H1 (cell line): Measurements from ENCODE around the gene OR1M1. TPM values are rescaled to one million over a fixed set of nuclear protein-coding genes. Genes with fewer than 3 reads are reported as not detected.
"Not testable (repeated sequence)": the region's sequence is repeated elsewhere in the genome, so short reads cannot be mapped to it uniquely, and the experiment has no call there.

Experiments
- CTCF ChIA-PET: fragments of 300-600 bp; sonication (Branson Sonifier 250); formaldehyde crosslinking; loops from one replicate; lab custom pipeline; 2021; ENCODE audit not compliant: partially characterized antibody; lab: Charles Lee
- POLR2A ChIA-PET: fragments of 300-600 bp; sonication (Branson Sonifier 250); formaldehyde crosslinking; loops from one replicate; lab custom pipeline; 2021; ENCODE audit warnings: inconsistent platforms; ENCODE audit not compliant: partially characterized antibody; lab: Charles Lee
- DNase-seq, 2 experiments: peaks; one replicate each; pipeline versions ENCODE4 v3.0.0 to v3.0.0-alpha.2; 2010 to 2022; ENCODE audit warnings: low spot score in 2 of 2, low read depth in 1 of 2, mixed read lengths in 1 of 2
- FAIRE-seq: peaks from 2 replicates; lab custom pipeline; 2011; peaks lifted over from hg19 to GRCh38; lab: Jason Lieb, UNC
- H2AFZ ChIP-seq: 2 replicates; pipeline ENCODE4 v1.8.1; 2012; ENCODE audit warnings: low read length, inconsistent platforms
- H2AK5ac ChIP-seq: 2 replicates; pipeline ENCODE4 v1.6.1; 2013; ENCODE audit warnings: low read depth, low read length
- H2BK120ac ChIP-seq: replicated peaks from 2 replicates; pipeline ENCODE3; 2013; ENCODE audit warnings: low read depth, low read length, inconsistent platforms
- H2BK12ac ChIP-seq: 2 replicates; pipeline ENCODE4 v1.6.1; 2013; ENCODE audit warnings: low read depth, low read length
- H2BK15ac ChIP-seq: 2 replicates; pipeline ENCODE4 v1.6.1; 2013; ENCODE audit warnings: low read length
- H2BK20ac ChIP-seq: 2 replicates; pipeline ENCODE4 v1.6.1; 2013; ENCODE audit warnings: low read length
- H2BK5ac ChIP-seq: 2 replicates; pipeline ENCODE4 v1.6.1; 2013; ENCODE audit warnings: low read depth, low read length
- H3K14ac ChIP-seq: 2 replicates; pipeline ENCODE4 v1.6.1; 2013; ENCODE audit warnings: inconsistent platforms; ENCODE audit not compliant: insufficient read length
- H3K18ac ChIP-seq: 2 replicates; pipeline ENCODE4 v1.6.1; 2013; ENCODE audit warnings: low read length; ENCODE audit errors: extremely low read depth
- H3K23ac ChIP-seq: 2 replicates; pipeline ENCODE4 v1.6.1; 2013; ENCODE audit warnings: inconsistent platforms; ENCODE audit not compliant: insufficient read length
- H3K23me2 ChIP-seq: 2 replicates; pipeline ENCODE4 v1.6.1; 2013; ENCODE audit warnings: low read depth, low read length
- H3K27ac ChIP-seq: 2 replicates; pipeline ENCODE4 v1.6.1; 2011; ENCODE audit warnings: low read depth, low read length, inconsistent platforms
- H3K27me3 ChIP-seq, 4 experiments: replicated peaks in 1 of 4; 1 replicate in 1 of 4; 2 replicates in 3 of 4; pipeline versions ENCODE4 v1.6.1 to v1.8.1; 2011 to 2013; ENCODE audit warnings: low read length in 3 of 4, mild to moderate bottlenecking in 3 of 4, inconsistent platforms in 2 of 4, mixed read lengths in 2 of 4, moderate library complexity in 1 of 4; ENCODE audit not compliant: control insufficient read depth in 3 of 4, insufficient read depth in 3 of 4; ENCODE audit errors: extremely low read depth in 1 of 4
- H3K36me3 ChIP-seq, 4 experiments: 2 replicates each; pipeline versions ENCODE4 v1.6.1 to v1.8.1; 2011 to 2013; ENCODE audit warnings: mild to moderate bottlenecking in 4 of 4, low read length in 3 of 4, moderate library complexity in 2 of 4, control low read depth in 1 of 4, inconsistent platforms in 1 of 4; ENCODE audit not compliant: insufficient read depth in 4 of 4, control insufficient read depth in 2 of 4
- H3K4ac ChIP-seq: replicated peaks from 2 replicates; pipeline ENCODE3; 2013; ENCODE audit warnings: low read length, low read depth, mixed read lengths, inconsistent platforms; ENCODE audit not compliant: insufficient read length
- H3K4me1 ChIP-seq, 4 experiments: replicated peaks in 1 of 4; 1 replicate in 1 of 4; 2 replicates in 3 of 4; pipeline versions ENCODE4 v1.6.1 to v1.8.1; 2011 to 2013; ENCODE audit warnings: low read length in 3 of 4, inconsistent platforms in 2 of 4, mixed read lengths in 1 of 4; ENCODE audit not compliant: insufficient read depth in 4 of 4, control insufficient read depth in 3 of 4
- H3K4me2 ChIP-seq, 2 experiments: 2 replicates each; pipeline versions ENCODE4 v1.6.1 to v1.8.1; 2011 to 2013; ENCODE audit warnings: low read depth in 2 of 2, low read length in 2 of 2, control low read depth in 1 of 2, inconsistent platforms in 1 of 2, mild to moderate bottlenecking in 1 of 2; ENCODE audit not compliant: insufficient read depth in 1 of 2
- H3K4me3 ChIP-seq, 4 experiments: fragments of 200-600, 300-600 bp in 1 of 4; sonication (generic), shearing (Covaris generic), sonication (Bioruptor Twin) in 1 of 4; 2 replicates each; pipeline versions ENCODE4 v1.5.1 to v1.8.1; 2011 to 2016; ENCODE audit warnings: low read length in 4 of 4, low read depth in 3 of 4, control low read depth in 2 of 4, inconsistent platforms in 2 of 4, mild to moderate bottlenecking in 2 of 4, mixed read lengths in 1 of 4, moderate library complexity in 1 of 4; ENCODE audit not compliant: insufficient read depth in 2 of 4; ENCODE audit errors: extremely low read depth in 1 of 4
- H3K56ac ChIP-seq: replicated peaks from 2 replicates; pipeline ENCODE3; 2013; ENCODE audit warnings: low read depth, mild to moderate bottlenecking, mixed read lengths, low read length, inconsistent platforms; ENCODE audit not compliant: insufficient read length
- H3K79me1 ChIP-seq: 2 replicates; pipeline ENCODE4 v1.6.1; 2013; ENCODE audit warnings: low read depth, low read length, control low read depth
- H3K79me2 ChIP-seq, 2 experiments: 2 replicates each; pipeline versions ENCODE4 v1.6.1 to v1.8.1; 2012 to 2013; ENCODE audit warnings: low read length in 2 of 2, mild to moderate bottlenecking in 2 of 2, inconsistent platforms in 1 of 2; ENCODE audit not compliant: insufficient read depth in 2 of 2, control insufficient read depth in 1 of 2
- H3K9ac ChIP-seq, 4 experiments: replicated peaks in 1 of 4; 1 replicate in 1 of 4; 2 replicates in 3 of 4; pipeline versions ENCODE4 v1.6.1 to v1.8.1; 2011 to 2013; ENCODE audit warnings: low read depth in 3 of 4, low read length in 3 of 4, control low read depth in 2 of 4, mild to moderate bottlenecking in 2 of 4, moderate library complexity in 2 of 4, inconsistent platforms in 1 of 4; ENCODE audit errors: extremely low read depth in 1 of 4
- H3K9me3 ChIP-seq, 2 experiments: 2 replicates each; pipeline versions ENCODE4 v1.6.1 to v1.8.1; 2012 to 2013; ENCODE audit warnings: mild to moderate bottlenecking in 2 of 2, moderate library complexity in 2 of 2, control low read depth in 1 of 2, inconsistent platforms in 1 of 2, low read depth in 1 of 2, low read length in 1 of 2, mixed read lengths in 1 of 2; ENCODE audit not compliant: insufficient read depth in 2 of 2
- H4K20me1 ChIP-seq, 2 experiments: replicated peaks in 1 of 2; 2 replicates each; pipeline versions ENCODE3 to v1.8.1; 2011 to 2013; ENCODE audit warnings: inconsistent platforms in 2 of 2, low read length in 2 of 2, mild to moderate bottlenecking in 1 of 2; ENCODE audit not compliant: insufficient read depth in 2 of 2, control insufficient read depth in 1 of 2
- H4K5ac ChIP-seq: 2 replicates; pipeline ENCODE4 v1.6.1; 2013; ENCODE audit warnings: low read length, low read depth, mixed read lengths, inconsistent platforms; ENCODE audit not compliant: insufficient read length
- H4K8ac ChIP-seq: 2 replicates; pipeline ENCODE4 v1.8.0; 2013; ENCODE audit warnings: mild to moderate bottlenecking, moderate library complexity, low read length, inconsistent platforms; ENCODE audit not compliant: insufficient read depth; ENCODE audit errors: extremely low read depth
- H4K91ac ChIP-seq: replicated peaks from 2 replicates; pipeline ENCODE3; 2013; ENCODE audit warnings: low read length, mixed read lengths, inconsistent platforms; ENCODE audit not compliant: insufficient read length
- KDM1A ChIP-seq: fragments of 200-600, 300-600 bp; sonication (generic); IDR thresholded peaks from 2 replicates; pipeline ENCODE4 v1.7.1; 2016; ENCODE audit warnings: mild to moderate bottlenecking, low read length, borderline replicate concordance
- WGBS, 2 experiments: shearing (Covaris generic) in 1 of 2; methylation state at CpG; one replicate each; pipeline versions ENCODE4 v1.1.6 to v1.1.7; 2013 to 2015; ENCODE audit warnings: low lambda C conversion rate in 2 of 2, mixed read lengths in 2 of 2, inconsistent platforms in 1 of 2, low coverage in 1 of 2, missing lambda C conversion rate in 1 of 2; ENCODE audit not compliant: insufficient replicate concordance in 2 of 2, insufficient coverage in 1 of 2, insufficient read length in 1 of 2; ENCODE audit errors: extremely low coverage in 1 of 2, missing lambda C conversion rate in 1 of 2; 5-methylcytosine and 5-hydroxymethylcytosine counted together
- polyA plus RNA-seq, 7 experiments: library from polyadenylated mRNA; depleted of rRNA in 3 of 7; stranded (reverse) in 5 of 7; unstranded in 2 of 7; fragments of >200 nt in 5 of 7; fragments of 200-250 nt in 2 of 7; gene quantifications; 1 replicate in 5 of 7; 2 replicates in 1 of 7; 4 replicates in 1 of 7; pipeline versions ENCODE4 v1.2.1 to v1.2.3, GENCODE V29; 2011 to 2013; ENCODE audit warnings: missing spikeins in 2 of 7, mixed read lengths in 2 of 7
- total RNA-seq: library from RNA; stranded (reverse); fragmentation: NEBNext Ultra II Directional; extraction: Animal tissue kit (Norgen Biotek cat#: 25700); gene quantifications from 2 replicates; pipeline ENCODE4 v1.2.1, GENCODE V29; 2021

OR1M1 gene
- total and polyA plus RNA-seq, 2 of the 8 experiments (the other 6 are each of a cell fraction or from before 2014, with no cell fraction given): 0.12 TPM; not detected in 1

- H3K27me3 ChIP-seq, H3K18ac ChIP-seq, H3K4me3 ChIP-seq, H2BK15ac ChIP-seq, H3K9me3 ChIP-seq, H2BK20ac ChIP-seq, POLR2A ChIA-PET, DNase-seq, H3K4ac ChIP-seq, H3K9ac ChIP-seq, H4K5ac ChIP-seq, H3K23ac ChIP-seq, H3K27ac ChIP-seq, H2AFZ ChIP-seq, FAIRE-seq, H3K36me3 ChIP-seq, H3K23me2 ChIP-seq, H3K14ac ChIP-seq, H4K20me1 ChIP-seq, H3K79me2 ChIP-seq, H3K79me1 ChIP-seq, H2BK12ac ChIP-seq, H4K8ac ChIP-seq, H3K4me2 ChIP-seq, CTCF ChIA-PET, H2BK5ac ChIP-seq, H3K56ac ChIP-seq: not testable (repeated sequence)
- H4K91ac ChIP-seq: peak overlapping the region; percentile 20
- peak overlapping the region; percentile 3 for H2BK120ac ChIP-seq
- TF ChIP-seq KDM1A: 0 out of 2 replicates have a peak, but pooled peaks have one; percentile 29
- H2AK5ac ChIP-seq: peak overlapping the region; percentile 67; the same call in 1 of the 2 replicates
- WGBS, 2 experiments: 98% methylated on average over 6 of the region's 6 CpGs; no CpG with 5 or more reads in 1 of the 2 experiments
- peaks cover 7 to 15% (median 10%) of the 10 kb centered on the region in 4 experiments for H3K4me1 ChIP-seq
Observed at GRCh38 chr19:9071720-9072119, 15.1 kb upstream of the OR1M1 start.
